Bronchial epithelial cell (primary cell): Measurements from ENCODE around the gene CYP4F12. TPM values are rescaled to one million over a fixed set of nuclear protein-coding genes. Genes with fewer than 3 reads are reported as not detected.

Experiments used
- DNase-seq: peaks from one replicate; pipeline ENCODE4 v3.0.0-alpha.2; 2010; ENCODE audit warnings: low read depth
- FAIRE-seq: peaks from 2 replicates; lab custom pipeline; 2011; peaks lifted over from hg19 to GRCh38; lab: Jason Lieb, UNC
- H3K27me3 ChIP-seq: 2 replicates; pipeline ENCODE4 v1.5.1; 2011; ENCODE audit warnings: low read length; ENCODE audit not compliant: control insufficient read depth, insufficient read depth
- H3K36me3 ChIP-seq: 2 replicates; pipeline ENCODE4 v1.5.1; 2011; ENCODE audit warnings: low read length; ENCODE audit not compliant: control insufficient read depth, insufficient read depth
- H3K4me3 ChIP-seq: 2 replicates; pipeline ENCODE4 v1.5.1; 2011; ENCODE audit warnings: mild to moderate bottlenecking, low read depth, low read length, control low read depth
- CTCF ChIP-seq: IDR thresholded peaks from 2 replicates; pipeline ENCODE4 v1.5.1; 2011; ENCODE audit warnings: mild to moderate bottlenecking, moderate library complexity, low read length, control low read depth, inconsistent platforms; ENCODE audit not compliant: insufficient read depth, severe bottlenecking
- total RNA-seq: library from RNA; depleted of rRNA; stranded (reverse); fragments of >200 nt; gene quantifications from 2 replicates; pipeline ENCODE4 v1.2.1, GENCODE V29; 2014

CYP4F12 gene
- total RNA-seq: 2.6 and 7.8 TPM in 2 replicates

GRCh38 chr19:15672580-15673175 is at the start of gene CYP4F12:
CYP4F12 (plus strand) TSS chr19:15673087; CDS start chr19:15673530, 443 bp downstream.
- DNase-seq: peak; percentile 17
- no peak for TF ChIP-seq CTCF
- H3K27me3 ChIP-seq: no peaks in the 10 kb centered on the region
- no peaks in the 10 kb centered on the region for H3K36me3 ChIP-seq
- H3K4me3 ChIP-seq: peak within 1 kb of the TSS; percentile 12
- no peak for FAIRE-seq

- Histone ChIP-seq H3K4me3 (no peak overlapping the region), H3K36me3 (no peaks in the 10 kb centered on the region), H3K27me3 (no peaks in the 10 kb centered on the region)
- DNase-seq (no peak), FAIRE-seq (no peak)
- TF ChIP-seq CTCF: no peak
Observed at GRCh38 chr19:15623711-15624318, 49.1 kb upstream of the CYP4F12 start.

GRCh38 chr19:15628236-15629002 is 44.5 kb upstream of the CYP4F12 start:
- H3K27me3 ChIP-seq: no peaks in the 10 kb centered on the region
- no peaks in the 10 kb centered on the region for H3K36me3 ChIP-seq
- FAIRE-seq: no peak
- H3K4me3 ChIP-seq: no peak overlapping the region
- no peak for TF ChIP-seq CTCF
- no peak for DNase-seq

- Histone ChIP-seq H3K4me3 (no peak overlapping the region), H3K27me3 (no peaks in the 10 kb centered on the region), H3K36me3 (no peaks in the 10 kb centered on the region)
- FAIRE-seq (no peak), DNase-seq (peak; percentile 45)
- TF ChIP-seq CTCF: peak; percentile 91
Observed at GRCh38 chr19:15629003-15629880, 43.6 kb upstream of the CYP4F12 start.

GRCh38 chr19:15631817-15632216 is 41.1 kb upstream of the CYP4F12 start:
- no peaks in the 10 kb centered on the region for H3K27me3 ChIP-seq
- no peaks in the 10 kb centered on the region for H3K36me3 ChIP-seq
- no peak for FAIRE-seq
- no peak overlapping the region for H3K4me3 ChIP-seq
- peak; percentile 51 for TF ChIP-seq CTCF
- no peak for DNase-seq
